ACC112 (cell line): Measurements from ENCODE around the gene TGFBI.

Experiments used
- H2AFZ ChIP-seq: fragments of 200-600 bp; sonication (generic); one replicate; pipeline ENCODE4 v1.6.0; 2017; ENCODE audit warnings: antibody characterized with exemption, low read length; ENCODE audit not compliant: unreplicated experiment
- H3K27ac ChIP-seq: fragments of 200-600 bp; sonication (generic); 2 replicates; pipeline ENCODE4 v1.5.1; 2014; ENCODE audit warnings: low read depth, mild to moderate bottlenecking, antibody characterized with exemption, low read length, moderate library complexity
- H3K27me3 ChIP-seq: fragments of 200-600 bp; sonication (generic); 2 replicates; pipeline ENCODE4 v1.6.1; 2014; ENCODE audit warnings: mild to moderate bottlenecking, antibody characterized with exemption, low read length, moderate library complexity, mixed read lengths; ENCODE audit not compliant: insufficient read depth
- H3K36me3 ChIP-seq: fragments of 200-600 bp; sonication (generic); 2 replicates; pipeline ENCODE4 v1.6.1; 2016; ENCODE audit warnings: mild to moderate bottlenecking, antibody characterized with exemption, low read length, moderate library complexity, mixed read lengths; ENCODE audit not compliant: insufficient read depth
- H3K4me1 ChIP-seq: fragments of 200-600 bp; sonication (generic); one replicate; pipeline ENCODE4 v1.6.1; 2016; ENCODE audit warnings: low read length, mixed read lengths; ENCODE audit not compliant: insufficient read depth, unreplicated experiment, control insufficient read depth
- H3K4me3 ChIP-seq: fragments of 200-600 bp; sonication (generic); 2 replicates; pipeline ENCODE4 v1.5.1; 2014; ENCODE audit warnings: mild to moderate bottlenecking, low read depth, low read length
- H3K79me2 ChIP-seq: fragments of 200-600 bp; sonication (generic); one replicate; pipeline ENCODE4 v1.6.0; 2016; ENCODE audit warnings: low read length; ENCODE audit not compliant: control insufficient read depth, unreplicated experiment, insufficient read depth

Gene TGFBI

DNA sequence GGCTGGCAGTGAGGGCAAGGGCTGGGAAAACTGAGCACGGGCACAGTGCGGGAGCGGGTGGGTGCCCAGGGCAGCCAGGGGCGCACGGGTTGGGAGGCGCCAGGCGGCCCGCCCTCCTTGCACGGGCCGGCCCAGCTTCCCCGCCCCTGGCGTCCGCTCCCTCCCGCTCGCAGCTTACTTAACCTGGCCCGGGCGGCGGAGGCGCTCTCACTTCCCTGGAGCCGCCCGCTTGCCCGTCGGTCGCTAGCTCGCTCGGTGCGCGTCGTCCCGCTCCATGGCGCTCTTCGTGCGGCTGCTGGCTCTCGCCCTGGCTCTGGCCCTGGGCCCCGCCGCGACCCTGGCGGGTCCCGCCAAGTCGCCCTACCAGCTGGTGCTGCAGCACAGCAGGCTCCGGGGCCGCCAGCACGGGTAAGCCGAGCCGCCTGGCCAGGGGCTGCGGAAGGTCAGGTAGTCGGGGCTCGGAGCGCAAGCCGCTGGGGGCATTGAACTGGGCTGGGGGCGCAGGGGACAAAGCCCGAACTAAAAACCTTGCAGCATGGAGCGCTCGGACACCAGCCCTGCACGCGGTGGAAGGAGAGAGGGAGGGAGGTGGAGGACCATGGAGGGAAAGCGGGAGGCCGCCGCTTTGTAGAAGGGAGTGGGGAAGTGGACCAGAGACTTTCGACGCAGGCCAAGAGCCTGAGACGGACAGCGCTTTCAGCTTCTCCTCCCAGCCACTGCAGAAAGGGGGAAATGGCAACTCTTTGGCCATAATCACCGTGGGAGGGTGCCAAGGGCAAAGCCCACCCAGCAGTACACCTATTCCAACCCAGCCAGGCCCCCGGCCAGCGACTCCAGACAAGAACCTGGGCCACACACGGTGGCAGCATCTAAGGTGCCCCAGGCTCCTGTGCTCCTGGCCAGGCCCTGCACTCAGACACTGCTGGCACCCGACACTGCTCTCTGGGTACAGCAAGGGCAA, at the start of gene TGFBI:
Gene TGFBI (plus strand): TSS at position 207 of the 961 bp plus-strand sequence. CDS start 68 bp downstream, at position 275.
- Histone ChIP-seq H3K27ac (peak within 1 kb of the TSS; percentile 78), H3K27me3 (no peaks in the 10 kb centered on the region), H3K4me1 (peaks cover 63% of the 10 kb centered on the region), H3K79me2 (peaks cover 65% of the 10 kb centered on the region), H2AFZ (no peak within 1 kb of the TSS), H3K4me3 (peak within 1 kb of the TSS; percentile 96), H3K36me3 (peaks cover 35% of the 10 kb centered on the region)

DNA sequence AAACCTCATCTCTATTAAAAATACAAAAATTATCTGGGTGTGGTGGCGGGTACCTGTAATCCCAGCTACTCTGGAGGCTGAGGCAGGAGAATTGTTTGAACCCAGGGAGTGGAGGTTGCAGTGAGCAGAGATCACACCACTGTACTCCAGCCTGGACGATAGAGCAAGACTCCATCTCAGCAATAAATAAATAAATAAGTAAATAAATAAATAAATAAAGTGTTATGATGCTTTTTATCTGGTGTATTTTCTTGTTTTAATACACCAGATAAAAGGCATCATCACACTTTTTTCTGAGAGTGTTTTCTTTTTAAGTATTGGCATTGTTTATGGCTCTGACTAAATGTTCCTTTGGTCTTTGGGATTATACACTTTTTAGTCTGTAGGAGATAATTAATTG, 49.8 kb upstream of the TGFBI start:
- H3K4me3 ChIP-seq, result no peak overlapping the region
- H3K27me3 ChIP-seq, result no peaks in the 10 kb centered on the region
- H3K79me2 ChIP-seq, result no peaks in the 10 kb centered on the region
- H3K27ac ChIP-seq, result peak overlapping the region; percentile 65
- peak overlapping the region; percentile 2 for H2AFZ ChIP-seq
- H3K4me1 ChIP-seq, result peaks cover 19% of the 10 kb centered on the region
- no peaks in the 10 kb centered on the region for H3K36me3 ChIP-seq

DNA sequence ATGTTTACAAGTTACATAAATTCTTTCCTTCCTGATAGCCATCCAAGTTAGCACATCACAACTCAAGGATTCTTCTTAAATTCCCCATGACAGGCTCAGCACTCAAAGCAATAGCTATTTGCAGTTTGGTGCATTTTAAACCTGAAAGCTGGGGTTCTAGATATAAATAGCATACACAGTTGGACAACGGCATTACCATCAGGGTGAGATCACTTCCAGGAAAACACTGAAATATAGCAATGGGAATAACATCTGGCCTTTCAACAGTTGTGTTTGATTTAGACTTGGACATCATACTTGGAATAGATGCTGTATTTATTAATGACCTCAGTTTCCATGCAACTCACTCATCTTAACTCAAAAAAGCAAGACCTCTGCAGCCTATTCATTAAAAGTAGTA, 49.3 kb upstream of the TGFBI start:
- Histone ChIP-seq H3K27me3 (no peaks in the 10 kb centered on the region), H3K27ac (peak overlapping the region; percentile 65), H3K4me1 (peaks cover 15% of the 10 kb centered on the region), H2AFZ (peak overlapping the region; percentile 2), H3K36me3 (no peaks in the 10 kb centered on the region), H3K79me2 (no peaks in the 10 kb centered on the region), H3K4me3 (no peak overlapping the region)

DNA sequence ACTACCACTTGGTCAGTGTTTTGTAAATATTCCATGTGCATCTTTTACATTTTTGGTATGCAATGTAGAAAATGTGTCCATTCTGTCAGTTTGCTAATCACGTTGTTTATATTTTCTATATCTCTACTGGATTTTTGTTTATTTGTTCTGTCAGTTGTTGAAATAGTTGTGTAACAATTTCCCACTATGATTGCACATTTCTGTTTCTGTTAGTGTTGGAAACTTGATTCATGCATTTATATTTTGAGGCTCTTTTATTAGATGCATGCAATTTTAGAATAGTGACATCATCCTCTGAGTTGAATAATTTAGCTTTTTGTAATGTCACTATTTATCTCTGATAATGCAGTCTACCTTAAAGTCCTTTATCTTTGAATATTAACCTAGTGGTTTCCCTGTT, 48.2 kb upstream of the TGFBI start:
- Histone ChIP-seq H3K79me2 (no peaks in the 10 kb centered on the region), H3K27ac (no peak overlapping the region), H3K4me3 (no peak overlapping the region), H2AFZ (no peak overlapping the region), H3K27me3 (no peaks in the 10 kb centered on the region), H3K36me3 (no peaks in the 10 kb centered on the region), H3K4me1 (peaks cover 15% of the 10 kb centered on the region)

DNA sequence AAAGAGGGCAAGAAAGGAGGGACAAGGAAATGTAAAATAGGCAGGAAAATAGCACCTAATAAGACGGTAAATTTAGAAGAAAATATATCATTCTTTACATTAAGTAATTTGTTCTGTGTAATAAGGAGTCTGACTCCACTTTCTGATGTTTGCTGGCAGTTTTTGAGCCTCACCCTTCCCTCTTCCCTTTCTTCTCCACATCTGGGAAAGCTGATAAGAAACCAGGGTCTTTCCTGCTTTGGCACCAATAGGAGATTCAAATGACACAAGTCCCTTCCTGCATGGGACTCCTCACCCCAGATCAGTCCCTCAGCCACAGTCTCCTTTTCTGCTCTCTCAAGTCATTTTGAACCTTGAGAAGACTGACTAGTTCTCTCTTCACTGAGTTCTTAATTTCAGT, 42.8 kb upstream of the TGFBI start:
- H3K4me3 ChIP-seq, result no peak overlapping the region
- H3K4me1 ChIP-seq, result no peaks in the 10 kb centered on the region
- no peaks in the 10 kb centered on the region for H3K36me3 ChIP-seq
- H3K27me3 ChIP-seq, result no peaks in the 10 kb centered on the region
- H3K79me2 ChIP-seq, result no peaks in the 10 kb centered on the region
- no peak overlapping the region for H2AFZ ChIP-seq
- H3K27ac ChIP-seq, result no peak overlapping the region

DNA sequence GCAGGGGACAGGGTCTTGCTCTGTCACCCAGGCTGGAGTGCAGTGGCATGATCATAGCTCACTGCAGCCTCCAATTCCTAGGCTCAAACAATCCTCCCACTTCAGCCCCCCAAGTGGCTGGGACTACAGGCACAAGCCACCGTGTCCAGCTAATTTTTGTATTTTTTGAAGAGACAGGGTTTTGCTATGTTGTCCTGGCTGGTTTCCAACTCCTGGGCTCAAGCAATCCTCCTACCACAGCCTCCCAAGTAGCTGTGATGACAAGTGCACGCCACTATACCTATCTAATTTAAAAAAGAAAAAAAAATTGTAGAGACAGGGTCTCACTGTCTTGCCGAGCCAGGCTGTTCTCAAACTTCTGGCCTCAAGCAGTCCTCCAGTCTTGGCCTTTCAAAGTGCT, 42.4 kb upstream of the TGFBI start:
- H3K27ac ChIP-seq, result no peak overlapping the region
- H3K36me3 ChIP-seq, result no peaks in the 10 kb centered on the region
- no peaks in the 10 kb centered on the region for H3K27me3 ChIP-seq
- no peaks in the 10 kb centered on the region for H3K4me1 ChIP-seq
- no peaks in the 10 kb centered on the region for H3K79me2 ChIP-seq
- H3K4me3 ChIP-seq, result no peak overlapping the region
- peak overlapping the region; percentile 61 for H2AFZ ChIP-seq

DNA sequence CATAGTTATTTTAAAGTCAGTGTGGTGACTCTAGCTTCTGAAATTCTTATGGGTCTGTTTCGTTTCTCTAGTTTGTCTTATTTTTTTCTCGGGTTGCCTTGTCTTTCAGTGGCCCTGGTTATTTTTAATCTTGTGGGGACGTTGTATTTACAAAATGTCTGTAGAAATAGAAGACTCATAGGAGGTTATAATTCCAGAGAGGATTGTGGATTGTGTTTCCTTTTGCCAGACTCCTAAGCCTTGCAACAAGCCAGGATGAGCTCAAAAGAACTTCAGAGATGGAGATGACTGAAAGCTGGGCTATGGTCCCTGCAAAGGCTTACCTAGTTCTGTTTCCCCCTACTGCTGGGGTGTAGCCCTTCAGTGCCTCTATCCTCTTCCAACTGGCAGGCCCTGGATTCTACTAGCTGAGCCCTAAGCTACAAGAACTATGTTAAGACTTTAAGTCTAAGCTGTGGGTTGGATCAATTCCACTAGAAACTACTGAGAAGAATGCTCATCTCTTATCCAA, 41.8 kb upstream of the TGFBI start:
- Histone ChIP-seq H3K4me1 (no peaks in the 10 kb centered on the region), H2AFZ (peak overlapping the region; percentile 61), H3K36me3 (no peaks in the 10 kb centered on the region), H3K4me3 (no peak overlapping the region), H3K79me2 (no peaks in the 10 kb centered on the region), H3K27ac (no peak overlapping the region), H3K27me3 (no peaks in the 10 kb centered on the region)

DNA sequence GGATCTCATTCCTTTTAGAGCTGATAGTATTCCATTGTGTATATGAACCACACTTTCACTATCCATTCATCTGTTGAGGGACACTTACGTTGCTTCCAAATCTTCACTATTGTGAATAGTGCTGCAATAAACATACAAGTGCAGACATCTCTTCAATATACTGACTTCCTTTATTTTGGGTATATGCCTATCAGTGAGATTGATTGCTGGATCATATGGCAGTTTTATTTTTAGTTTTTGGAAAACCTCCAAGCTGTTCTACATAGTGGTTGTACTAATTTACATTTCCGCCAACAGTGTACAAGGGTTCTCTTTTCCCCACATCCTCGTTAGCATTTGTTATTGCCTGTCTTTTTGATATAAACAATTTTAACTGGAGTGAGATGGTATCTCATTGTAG, 40.2 kb upstream of the TGFBI start:
- peaks cover 10% of the 10 kb centered on the region for H3K4me1 ChIP-seq
- no peaks in the 10 kb centered on the region for H3K79me2 ChIP-seq
- no peaks in the 10 kb centered on the region for H3K27me3 ChIP-seq
- H3K4me3 ChIP-seq, result no peak overlapping the region
- no peaks in the 10 kb centered on the region for H3K36me3 ChIP-seq
- H3K27ac ChIP-seq, result no peak overlapping the region
- no peak overlapping the region for H2AFZ ChIP-seq

DNA sequence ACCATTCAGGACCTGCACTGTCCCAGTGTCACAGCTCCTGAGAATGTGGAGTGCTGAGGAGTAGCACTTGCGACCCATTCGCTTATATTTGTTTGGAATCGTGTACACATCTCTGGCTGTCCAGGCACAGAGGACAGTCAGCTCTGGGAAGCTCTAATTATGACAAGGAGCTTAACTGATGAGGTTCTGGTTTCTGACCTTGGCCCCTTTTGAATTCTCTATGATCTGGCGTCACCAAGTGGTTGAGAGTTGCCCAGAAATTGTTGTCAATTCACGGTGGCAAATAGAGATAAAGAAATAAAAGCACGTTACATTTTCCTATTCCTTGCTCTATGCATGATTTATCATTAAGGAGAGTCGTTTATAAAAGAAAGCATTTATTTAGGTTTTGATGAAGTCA, 39.1 kb upstream of the TGFBI start:
- Histone ChIP-seq H3K27ac (no peak overlapping the region), H3K36me3 (no peaks in the 10 kb centered on the region)

DNA sequence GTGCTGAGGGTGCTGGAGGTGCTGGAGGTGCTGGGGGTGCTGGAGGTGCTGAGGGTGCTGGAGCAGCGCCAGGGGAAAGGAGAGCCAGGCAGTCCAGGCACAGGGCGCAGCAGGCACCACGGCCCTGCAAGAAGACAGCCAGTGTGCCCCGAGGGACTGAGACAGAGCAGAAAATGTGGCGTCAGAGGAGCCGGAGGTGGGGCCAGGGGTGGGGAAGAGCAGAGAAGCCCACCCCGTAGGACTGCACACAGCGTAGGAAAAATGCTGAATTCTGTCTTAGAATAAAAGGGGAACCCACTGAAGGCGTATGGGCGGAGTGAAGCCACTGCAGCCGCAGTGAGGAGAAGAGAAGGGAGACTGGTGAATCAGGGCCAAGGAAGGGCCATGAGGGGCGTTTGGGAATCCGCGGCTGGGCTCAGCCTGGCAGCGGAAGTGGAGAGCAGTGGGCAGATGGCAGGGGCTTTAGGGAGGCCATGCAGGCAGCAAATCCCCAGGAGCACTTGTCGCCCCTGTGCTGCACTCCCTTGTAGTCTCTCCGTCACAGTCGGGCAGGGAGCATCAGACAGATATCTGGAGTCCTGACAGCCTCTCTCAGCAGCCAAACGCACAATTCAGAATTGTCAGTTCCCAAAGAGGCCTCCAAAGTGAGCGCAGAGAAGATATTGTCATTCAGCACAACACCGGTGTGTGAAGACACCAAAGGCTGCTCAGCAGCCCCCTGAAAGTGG, 38.1 kb upstream of the TGFBI start:
- Histone ChIP-seq H3K79me2 (no peaks in the 10 kb centered on the region), H2AFZ (no peak overlapping the region), H3K36me3 (no peaks in the 10 kb centered on the region), H3K4me3 (no peak overlapping the region), H3K4me1 (peaks cover 28% of the 10 kb centered on the region), H3K27me3 (no peaks in the 10 kb centered on the region), H3K27ac (no peak overlapping the region)

More for the DNA sequence above, 39.1 kb upstream of the TGFBI start:
- Histone ChIP-seq H2AFZ (no peak overlapping the region), H3K27me3 (no peaks in the 10 kb centered on the region), H3K79me2 (no peaks in the 10 kb centered on the region), H3K4me1 (peaks cover 22% of the 10 kb centered on the region), H3K4me3 (no peak overlapping the region)
